Measurements from ENCODE around the gene IER5L. TPM values are rescaled to one million over a fixed set of nuclear protein-coding genes. Genes with fewer than 3 reads are reported as not detected.

Gene IER5L
- total RNA-seq, 1 donor from 2014 or later: 11.7 TPM

DNA sequence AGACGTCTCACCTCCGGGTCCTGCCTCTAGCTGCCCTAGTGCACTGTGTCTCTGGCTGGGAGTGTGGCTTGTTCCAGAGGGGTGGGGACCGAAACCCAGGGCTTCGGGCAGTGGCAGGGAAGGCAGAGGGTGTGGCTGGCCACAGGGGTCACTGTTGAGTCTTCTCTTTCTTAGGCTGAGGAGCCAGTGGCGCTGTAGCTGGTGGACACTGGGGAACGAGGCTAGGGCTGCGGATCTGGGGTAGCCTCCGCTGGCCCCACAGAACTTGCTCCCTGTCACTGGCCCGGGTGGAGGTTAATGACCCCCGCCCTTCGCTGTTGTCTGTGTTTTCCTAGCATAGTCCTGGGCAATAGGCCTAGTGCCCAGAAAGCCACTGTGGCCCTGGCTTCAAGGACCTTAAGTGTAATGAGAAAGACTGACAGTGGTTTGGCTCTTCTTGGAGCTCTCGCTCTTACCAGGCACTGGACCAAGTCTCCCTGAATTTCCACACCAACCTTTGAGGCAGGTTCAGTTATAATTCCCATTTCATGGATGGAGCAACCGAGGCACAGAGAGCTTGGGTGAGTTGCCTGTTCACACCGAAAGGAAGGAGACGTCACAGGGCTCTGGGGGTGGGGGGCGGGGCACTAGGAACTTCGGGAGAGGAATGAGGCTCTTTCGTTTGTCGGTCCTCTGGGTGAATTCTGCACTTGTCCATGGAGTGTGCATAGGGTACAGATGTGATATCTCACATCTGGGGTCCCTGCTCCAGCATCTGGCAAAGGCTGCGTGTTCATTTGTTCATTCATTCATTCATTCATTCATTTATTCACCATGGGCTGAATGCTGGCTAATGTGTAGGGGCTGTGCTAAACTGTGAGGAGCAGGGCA lies 4.8 kb upstream of the IER5L start:
- H3K27ac Mint-ChIP-seq: no peak overlapping the region

DNA sequence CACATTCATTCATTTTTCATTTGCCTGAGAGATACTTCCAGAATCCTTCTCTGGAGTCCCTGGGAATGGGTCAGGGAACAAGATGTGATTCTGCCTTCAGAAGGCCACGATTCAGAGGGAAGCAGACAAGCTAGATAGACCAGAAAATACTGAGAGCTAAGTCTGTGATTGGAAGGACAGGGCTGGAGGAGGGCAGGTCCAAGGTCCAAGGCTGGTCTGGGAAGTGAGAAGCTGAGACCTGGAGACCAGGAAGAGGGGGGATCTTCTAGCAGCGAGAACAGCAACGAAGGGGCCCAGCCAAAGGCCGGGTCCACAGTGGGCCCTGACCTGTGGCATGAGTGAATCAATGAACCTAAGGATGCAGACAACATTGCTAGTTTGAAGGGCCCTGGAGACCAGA lies 4.1 kb upstream of the IER5L start:
- peaks cover 5% of the 10 kb centered on the region for H3K27me3 Mint-ChIP-seq
- H3K9me3 Mint-ChIP-seq: no peaks in the 10 kb centered on the region
- intact Hi-C loops (cut with micrococcal nuclease): no loop called here
- H3K27ac Mint-ChIP-seq: no peak overlapping the region
- no peak overlapping the region for H3K4me3 Mint-ChIP-seq
- DNase-seq: no peak
- H3K4me1 Mint-ChIP-seq: peaks cover 14% of the 10 kb centered on the region
- H3K36me3 Mint-ChIP-seq (ENCODE audit: low read depth): no peaks in the 10 kb centered on the region

More for the DNA sequence above, 4.8 kb upstream of the IER5L start:
- intact Hi-C loops (cut with micrococcal nuclease): no loop called here
- no peaks in the 10 kb centered on the region for H3K36me3 Mint-ChIP-seq (ENCODE audit: low read depth)
- peaks cover 14% of the 10 kb centered on the region for H3K4me1 Mint-ChIP-seq
- H3K27me3 Mint-ChIP-seq: peaks cover 5% of the 10 kb centered on the region
- H3K9me3 Mint-ChIP-seq: no peaks in the 10 kb centered on the region
- DNase-seq: no peak
- no peak overlapping the region for H3K4me3 Mint-ChIP-seq

DNA sequence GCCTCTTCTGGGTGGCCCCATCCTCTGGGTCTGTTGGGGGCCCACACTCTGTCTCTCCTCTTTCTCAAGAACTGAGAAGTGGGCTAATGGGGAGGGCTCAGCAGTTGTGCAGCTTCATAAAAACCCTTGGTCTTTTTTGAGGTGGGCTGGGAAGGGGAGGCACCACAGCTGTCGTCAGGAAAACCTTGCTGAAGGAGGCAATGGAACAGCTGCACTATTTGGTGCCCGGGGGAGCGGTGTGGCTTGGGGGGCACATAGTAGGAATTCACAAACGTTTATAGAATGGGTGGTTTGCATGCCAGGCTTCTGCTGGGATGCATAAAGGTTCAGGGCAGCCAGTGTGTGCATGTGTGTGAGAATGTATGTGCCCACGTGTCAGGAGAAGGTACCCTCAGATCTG lies 3.2 kb upstream of the IER5L start:
- Mint-ChIP-seq H3K27me3 (peaks cover 5% of the 10 kb centered on the region), H3K4me3 (no peak overlapping the region), H3K27ac (no peak overlapping the region), H3K9me3 (no peaks in the 10 kb centered on the region), H3K36me3 (ENCODE audit: low read depth) (no peaks in the 10 kb centered on the region), H3K4me1 (peaks cover 14% of the 10 kb centered on the region)
- DNase-seq: no peak
- intact Hi-C loops (cut with micrococcal nuclease): no loop called here

DNA sequence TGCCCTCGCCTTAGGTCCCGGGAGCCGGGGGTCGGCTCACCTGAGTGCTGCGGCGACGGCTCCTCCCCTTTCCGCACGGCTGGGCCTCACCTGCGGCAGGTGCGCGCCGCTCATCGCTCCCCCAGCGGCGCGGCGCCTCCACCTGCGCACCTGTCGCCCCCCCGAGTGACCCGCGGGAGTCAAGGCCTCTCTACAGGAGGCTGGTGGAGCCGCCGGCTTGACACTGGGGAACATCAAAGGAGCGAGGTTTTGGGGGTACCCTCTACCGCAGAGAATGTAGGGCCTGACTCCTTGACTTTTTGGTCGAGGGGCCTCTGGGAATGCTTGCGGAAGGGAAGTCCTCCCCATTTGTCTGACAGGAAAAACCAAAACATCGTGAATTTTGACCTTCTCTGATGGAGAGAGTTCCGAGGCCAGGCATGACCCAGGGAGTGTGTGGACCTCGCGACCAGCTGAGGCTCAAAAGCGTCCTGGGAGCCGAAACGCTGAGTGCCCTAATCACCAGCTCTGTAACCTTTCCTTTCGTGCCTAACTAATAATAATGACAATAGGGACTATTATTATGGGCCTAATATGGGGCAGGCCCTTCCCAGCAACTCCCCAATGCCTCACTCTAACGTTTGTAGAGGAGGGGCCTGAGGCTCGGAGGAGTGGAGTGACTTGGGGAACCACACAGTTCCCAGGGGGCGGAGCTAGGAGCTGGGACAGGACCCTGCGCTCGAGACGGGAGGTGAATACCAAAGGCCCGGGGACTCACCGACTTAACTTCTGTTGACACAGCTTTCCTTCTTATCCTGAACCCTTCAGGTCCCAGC lies 714 bp upstream of the IER5L start:
- Mint-ChIP-seq H3K27me3 (peaks cover 5% of the 10 kb centered on the region), H3K4me1 (peaks cover 13% of the 10 kb centered on the region), H3K4me3 (peak overlapping the region; percentile 51), H3K9me3 (no peaks in the 10 kb centered on the region), H3K36me3 (ENCODE audit: low read depth) (no peaks in the 10 kb centered on the region), H3K27ac (no peak overlapping the region)
- intact Hi-C loops (cut with micrococcal nuclease): loop anchor here (1.0 to 5.0 kb wide), 6 partner anchors 38 to 1111 kb away; partner anchors contain the start of genes NAIF1 and SLC25A25
- DNase-seq: no peak

DNA sequence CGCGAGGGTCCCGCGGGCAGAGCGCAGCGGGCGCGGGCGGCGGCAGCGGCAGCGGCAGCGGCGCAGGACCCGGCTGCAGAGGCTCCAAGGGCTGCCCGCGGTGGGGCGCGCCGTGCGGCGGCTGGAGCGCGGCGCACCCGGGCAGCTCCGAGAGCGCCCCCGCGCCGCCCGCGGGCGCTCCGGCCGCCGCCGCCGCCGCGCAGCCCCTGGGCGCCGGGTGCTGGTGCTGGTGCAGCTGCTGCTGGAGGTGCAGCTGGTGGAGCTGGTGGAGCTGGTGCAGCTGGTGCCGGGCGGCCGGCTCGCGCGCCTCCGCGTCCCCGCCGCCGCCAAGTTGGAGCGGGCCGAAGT lies 644 bp downstream of the IER5L start:
- intact Hi-C loops (cut with micrococcal nuclease): loop anchor here (1.0 to 5.0 kb wide), 6 partner anchors 80 to 1110 kb away; partner anchors contain the start of genes NAIF1 and SLC25A25
- Mint-ChIP-seq H3K4me3 (peak overlapping the region; percentile 92), H3K27me3 (peaks cover 12% of the 10 kb centered on the region), H3K27ac (no peak overlapping the region), H3K4me1 (peaks cover 11% of the 10 kb centered on the region), H3K9me3 (no peaks in the 10 kb centered on the region), H3K36me3 (ENCODE audit: low read depth) (no peaks in the 10 kb centered on the region)
- no peak for DNase-seq

DNA sequence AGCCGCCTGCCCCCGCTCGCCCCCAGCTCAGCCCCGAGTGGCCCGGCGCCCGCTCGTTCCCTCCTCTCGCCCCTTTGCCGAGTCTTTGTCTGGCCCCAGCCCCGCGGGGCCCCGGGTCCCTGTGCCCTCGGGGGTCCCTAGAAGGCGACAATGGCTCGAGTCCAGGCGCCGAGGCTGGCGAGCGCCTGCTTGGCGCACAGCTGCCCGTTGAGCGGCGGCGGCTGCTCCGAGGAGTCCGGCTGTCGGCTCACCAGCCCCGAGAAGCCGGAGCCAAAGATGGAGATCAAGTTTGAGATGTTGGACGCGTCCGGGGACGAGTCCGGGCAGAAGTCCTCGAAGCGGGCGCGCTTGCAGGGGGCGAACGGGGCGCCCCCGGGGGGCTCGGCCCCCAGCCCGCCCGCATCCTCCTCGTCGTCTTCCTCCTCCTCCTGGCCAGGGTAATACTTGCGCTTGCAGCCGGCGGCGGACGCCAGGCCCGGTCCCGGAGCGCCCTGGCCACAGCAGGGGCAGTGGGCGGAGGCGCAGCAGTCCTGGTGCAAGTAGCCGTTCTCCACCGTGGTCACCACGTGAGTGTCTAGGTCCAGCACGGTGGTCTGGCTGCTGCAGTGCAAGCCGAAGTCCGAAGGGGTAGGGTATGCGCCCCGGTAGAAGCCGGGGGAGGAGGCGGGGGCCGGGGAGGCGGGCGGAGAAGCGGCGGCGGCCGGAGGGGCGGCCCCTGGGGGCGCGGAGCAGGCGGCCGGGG lies 1.2 kb downstream of the IER5L start:
- intact Hi-C loops (cut with micrococcal nuclease): loop anchor here (1.0 to 5.0 kb wide), 8 partner anchors 25 to 1110 kb away; partner anchors contain the start of genes NAIF1 and SLC25A25
- peak overlapping the region; percentile 82 for H3K27ac Mint-ChIP-seq

DNA sequence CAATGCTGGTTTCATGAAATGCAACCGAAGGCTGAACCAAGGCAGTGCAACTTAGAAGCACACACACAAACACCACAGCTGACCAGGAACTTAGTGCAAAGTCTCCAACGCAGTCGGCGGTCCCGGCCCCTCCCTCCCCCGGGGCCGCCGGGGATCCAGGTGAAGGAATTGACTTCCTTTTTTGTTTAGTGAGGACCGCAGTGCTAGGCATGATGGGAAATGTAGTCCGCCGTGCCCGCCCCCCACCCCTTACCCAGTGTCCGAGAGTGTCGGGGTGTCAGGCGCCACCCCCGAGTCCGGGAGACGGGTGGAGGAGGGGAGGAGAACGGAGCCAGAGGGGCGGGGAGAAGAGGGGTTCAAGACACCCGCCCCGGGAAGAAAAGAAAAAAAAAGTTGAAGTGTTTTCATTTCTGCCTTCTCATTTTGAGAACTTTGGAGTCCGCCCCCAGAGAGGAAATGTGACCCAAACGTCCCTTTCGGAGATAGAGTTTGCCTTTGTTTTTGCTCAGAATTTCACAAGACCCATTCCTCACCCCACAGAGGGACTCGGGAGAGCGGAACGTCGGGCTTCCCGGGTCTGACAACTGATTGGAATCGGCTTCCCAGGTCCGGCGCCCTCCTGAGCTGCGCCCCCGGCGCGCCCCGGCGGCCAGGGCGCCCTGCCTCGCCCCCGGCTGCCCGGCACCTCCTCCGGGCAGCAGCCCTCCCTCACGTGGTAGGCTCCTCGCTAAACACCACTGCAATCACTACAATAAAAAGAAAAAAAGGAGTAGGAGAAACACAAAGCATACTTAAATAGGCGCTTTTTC lies 2.0 kb downstream of the IER5L start:
- intact Hi-C loops (cut with micrococcal nuclease): loop anchor here (1.0 to 5.0 kb wide), 8 partner anchors 26 to 1109 kb away; partner anchors contain the start of genes NAIF1 and SLC25A25
- peaks cover 11% of the 10 kb centered on the region for H3K4me1 Mint-ChIP-seq
- peak; percentile 91 for DNase-seq
- peak overlapping the region; percentile 81 for H3K27ac Mint-ChIP-seq
- H3K27me3 Mint-ChIP-seq: peaks cover 17% of the 10 kb centered on the region
- H3K36me3 Mint-ChIP-seq (ENCODE audit: low read depth): no peaks in the 10 kb centered on the region
- H3K4me3 Mint-ChIP-seq: peak overlapping the region; percentile 86
- no peaks in the 10 kb centered on the region for H3K9me3 Mint-ChIP-seq

More for the DNA sequence above, 1.2 kb downstream of the IER5L start:
- DNase-seq: peak; percentile 78
- H3K9me3 Mint-ChIP-seq: no peaks in the 10 kb centered on the region
- H3K4me1 Mint-ChIP-seq: peaks cover 11% of the 10 kb centered on the region
- peaks cover 17% of the 10 kb centered on the region for H3K27me3 Mint-ChIP-seq
- H3K4me3 Mint-ChIP-seq: peak overlapping the region; percentile 86
- no peaks in the 10 kb centered on the region for H3K36me3 Mint-ChIP-seq (ENCODE audit: low read depth)

DNA sequence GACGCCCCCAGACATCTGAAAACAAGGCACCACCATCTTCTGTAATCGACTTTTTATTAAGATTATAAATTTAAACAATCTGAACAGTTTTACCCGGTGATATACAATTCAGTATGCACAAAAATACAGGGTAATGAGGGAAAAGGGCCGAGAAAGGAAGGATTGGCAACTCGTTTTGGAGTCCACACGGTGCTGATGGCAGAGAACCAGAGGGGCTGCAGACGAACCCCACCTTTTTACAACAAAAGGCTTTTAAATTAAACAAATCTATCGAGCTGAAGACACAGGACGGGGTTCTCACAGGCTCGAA lies 2.6 kb downstream of the IER5L start:
- Mint-ChIP-seq H3K9me3 (no peaks in the 10 kb centered on the region), H3K4me3 (peak overlapping the region; percentile 86), H3K27ac (peak overlapping the region; percentile 81), H3K27me3 (peaks cover 15% of the 10 kb centered on the region), H3K4me1 (peaks cover 15% of the 10 kb centered on the region), H3K36me3 (ENCODE audit: low read depth) (no peaks in the 10 kb centered on the region)
- DNase-seq: no peak
- intact Hi-C loops (cut with micrococcal nuclease): loop anchor here (2.0 to 5.0 kb wide), 5 partner anchors 82 to 1108 kb away; partner anchors contain the start of genes NAIF1 and SLC25A25

DNA sequence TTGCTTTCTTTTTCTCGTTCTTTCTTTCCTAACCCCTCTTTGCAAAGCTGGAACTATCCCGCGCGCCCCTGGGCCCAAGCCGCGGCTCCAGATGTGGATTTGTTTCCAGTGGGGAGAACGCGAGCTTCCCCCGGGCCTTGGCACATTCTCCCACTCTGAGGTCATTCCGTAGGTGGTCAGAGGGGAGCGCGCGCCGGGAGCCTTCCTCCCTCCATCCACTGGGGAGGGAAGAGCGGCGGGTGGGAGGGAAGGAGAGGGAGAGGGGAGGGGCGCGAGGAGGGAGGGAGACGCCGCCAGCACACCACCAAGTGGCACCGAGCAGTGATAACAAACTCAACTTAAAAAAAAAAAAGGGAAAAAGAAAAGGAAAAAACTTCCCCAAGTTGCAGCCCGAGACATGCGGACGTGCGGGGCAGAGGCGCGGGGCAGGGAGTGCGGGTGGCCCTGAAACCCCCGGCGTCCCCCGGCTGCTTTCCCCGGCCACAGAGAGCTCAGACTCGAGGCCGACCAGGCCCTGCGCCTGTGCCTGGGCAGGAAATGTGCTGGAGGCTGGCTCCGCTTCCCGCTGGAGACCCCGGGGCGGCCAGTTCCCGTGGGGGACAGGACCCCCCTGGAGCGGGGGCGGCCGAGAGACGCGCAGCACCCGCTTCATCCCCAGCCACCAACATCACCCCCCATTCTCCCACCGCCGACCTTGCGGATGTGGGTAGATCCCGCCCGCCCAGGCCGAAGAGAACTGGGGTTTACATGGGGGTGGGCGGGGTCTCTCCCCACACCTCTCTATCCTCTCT lies 3.1 kb downstream of the IER5L start:
- no peaks in the 10 kb centered on the region for H3K36me3 Mint-ChIP-seq (ENCODE audit: low read depth)
- peaks cover 19% of the 10 kb centered on the region for H3K4me1 Mint-ChIP-seq
- intact Hi-C loops (cut with micrococcal nuclease): loop anchor here (1.0 to 5.0 kb wide), 7 partner anchors 82 to 1108 kb away; partner anchors contain the start of genes NAIF1 and SLC25A25
- DNase-seq: peak; percentile 85
- no peaks in the 10 kb centered on the region for H3K9me3 Mint-ChIP-seq
- H3K27me3 Mint-ChIP-seq: peaks cover 15% of the 10 kb centered on the region
- peak overlapping the region; percentile 81 for H3K27ac Mint-ChIP-seq
- H3K4me3 Mint-ChIP-seq: peak overlapping the region; percentile 86

DNA sequence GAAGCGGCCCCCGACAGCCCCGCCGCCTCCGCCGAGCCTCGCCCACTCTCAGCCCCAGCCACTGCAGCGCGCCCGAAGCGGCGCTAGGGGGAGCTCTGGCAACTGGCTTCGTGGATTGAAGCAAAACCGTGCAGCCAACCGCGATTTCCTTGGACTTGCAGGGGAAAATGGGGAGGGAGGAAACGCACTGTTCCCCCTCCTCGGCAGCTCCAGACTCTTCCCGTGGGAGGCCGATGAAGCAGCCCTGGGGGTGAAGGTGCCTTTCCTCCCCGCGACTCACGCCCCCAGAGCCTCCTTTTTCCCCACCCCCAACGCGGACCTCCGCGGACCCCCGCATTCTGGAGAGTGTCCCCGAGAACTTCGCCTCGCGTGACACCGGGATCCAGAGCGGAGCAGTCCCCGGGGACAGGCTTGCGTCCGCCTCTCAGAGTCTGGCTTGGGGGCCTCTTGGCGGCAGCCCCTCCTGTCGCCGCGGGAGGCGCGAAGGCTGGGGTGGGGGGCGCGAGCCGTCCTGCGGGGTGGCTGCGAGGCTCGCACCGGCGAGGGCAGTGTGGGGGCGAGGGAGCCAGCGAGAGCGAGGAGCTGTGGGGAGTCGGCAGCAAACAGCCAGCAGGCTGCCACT lies 3.8 kb downstream of the IER5L start:
- Mint-ChIP-seq H3K36me3 (ENCODE audit: low read depth) (no peaks in the 10 kb centered on the region), H3K4me3 (peak overlapping the region; percentile 86), H3K4me1 (peaks cover 19% of the 10 kb centered on the region), H3K27ac (peak overlapping the region; percentile 80), H3K27me3 (peaks cover 15% of the 10 kb centered on the region), H3K9me3 (no peaks in the 10 kb centered on the region)
- DNase-seq: peak; percentile 96
- intact Hi-C loops (cut with micrococcal nuclease): loop anchor here (1.0 to 2.0 kb wide), 3 partner anchors 94 to 451 kb away; no protein-coding TSS in a partner anchor

DNA sequence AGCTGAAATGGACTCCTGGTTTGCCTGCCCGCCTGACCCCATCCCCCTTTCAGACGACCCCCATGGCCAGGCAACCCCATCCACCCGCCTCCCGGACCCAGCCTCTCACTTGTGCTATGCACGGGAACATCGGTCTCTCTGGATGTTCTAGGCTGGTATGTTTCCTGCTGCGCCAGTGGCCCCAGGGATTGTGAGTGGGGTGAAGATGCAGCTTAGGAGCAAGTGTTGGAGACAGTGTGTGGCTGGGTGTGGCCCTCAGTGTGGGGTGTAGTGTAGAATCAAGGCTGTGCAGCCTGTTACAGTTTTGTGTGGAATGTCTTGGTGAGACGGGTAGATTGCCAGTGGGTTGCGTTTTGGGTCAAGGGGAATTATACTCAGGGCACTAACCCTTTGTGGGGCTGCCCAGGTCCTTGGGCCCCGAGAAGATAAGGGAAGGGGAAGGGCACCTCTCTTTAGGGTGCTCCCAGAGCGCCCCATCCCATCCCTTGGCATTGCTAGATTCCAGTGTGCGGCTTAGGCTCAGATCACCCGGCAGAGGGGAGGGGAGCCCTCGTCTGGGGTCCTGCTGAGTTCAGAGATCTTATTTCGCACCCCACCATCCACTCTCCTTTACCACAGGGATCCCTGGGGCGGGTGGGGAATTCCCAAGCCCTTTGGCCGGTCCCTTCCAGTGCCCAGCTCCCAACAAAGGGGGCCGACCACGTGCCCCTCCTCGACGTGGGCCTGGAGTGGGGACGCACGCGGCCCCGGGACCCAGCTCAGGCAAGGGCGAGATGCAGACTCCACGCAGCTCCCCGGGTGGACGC lies 4.6 kb downstream of the IER5L start:
- peak overlapping the region; percentile 86 for H3K4me3 Mint-ChIP-seq
- no peaks in the 10 kb centered on the region for H3K36me3 Mint-ChIP-seq (ENCODE audit: low read depth)
- no peaks in the 10 kb centered on the region for H3K9me3 Mint-ChIP-seq
- no peak for DNase-seq
- peak overlapping the region; percentile 49 for H3K27ac Mint-ChIP-seq
- peaks cover 15% of the 10 kb centered on the region for H3K27me3 Mint-ChIP-seq
- H3K4me1 Mint-ChIP-seq: peaks cover 16% of the 10 kb centered on the region
- intact Hi-C loops (cut with micrococcal nuclease): loop anchor here (1.0 to 2.0 kb wide), 3 partner anchors 95 to 451 kb away; no protein-coding TSS in a partner anchor

All from activated CD4-positive, alpha-beta T cell treated with anti-CD3 and anti-CD28 coated beads, Interleukin-2, amount 10 ng/mL, durations not matched to agents 24 days and 14 days (primary cell).